CD8-positive, alpha-beta memory T cell (primary cell): ENCODE data around the gene SPANXN2. TPM values are rescaled to one million over a fixed set of nuclear protein-coding genes. Genes with fewer than 3 reads are reported as not detected.

Experiments used
- CTCF ChIA-PET: fragments of 350-600 bp; sonication (Branson Sonifier 250); formaldehyde crosslinking; loops from one replicate; lab custom pipeline; 2021; ENCODE audit warnings: antibody characterized with exemption; lab: Charles Lee
- POLR2A ChIA-PET: fragments of 350-600 bp; sonication (Branson Sonifier 250); formaldehyde crosslinking; loops from one replicate; lab custom pipeline; 2021; ENCODE audit warnings: antibody characterized with exemption; lab: Charles Lee
- DNase-seq, 5 donors: peaks; one replicate each; pipeline versions ENCODE4 v3.0.0 to v3.0.0-alpha.2; 2020 to 2022; ENCODE audit warnings: mixed read lengths in 1 of 5
- H3K27ac ChIP-seq: one replicate; pipeline ENCODE4 v1.7.0; 2013; ENCODE audit warnings: low read depth, mild to moderate bottlenecking, low read length, moderate library complexity
- H3K27me3 ChIP-seq: 2 replicates; pipeline ENCODE4 v1.7.0; 2013; ENCODE audit warnings: low read length, mild to moderate bottlenecking; ENCODE audit not compliant: insufficient read depth, poor library complexity, severe bottlenecking
- H3K36me3 ChIP-seq: 2 replicates; pipeline ENCODE4 v1.7.0; 2013; ENCODE audit warnings: mild to moderate bottlenecking, low read length, moderate library complexity; ENCODE audit not compliant: insufficient read depth
- H3K4me1 ChIP-seq: 2 replicates; pipeline ENCODE4 v1.7.0; 2013; ENCODE audit warnings: mild to moderate bottlenecking, low read length, moderate library complexity; ENCODE audit not compliant: insufficient read depth
- H3K4me3 ChIP-seq: 2 replicates; pipeline ENCODE4 v1.7.0; 2013; ENCODE audit warnings: mild to moderate bottlenecking, low read length
- H3K9me3 ChIP-seq: 2 replicates; pipeline ENCODE4 v1.7.0; 2013; ENCODE audit warnings: mild to moderate bottlenecking, low read length
- H3K27ac Mint-ChIP-seq, 8 donors: one replicate each; pipeline ENCODE4 v1.8.0; 2020 to 2021; ENCODE audit warnings: mixed read lengths in 8 of 8, mild to moderate bottlenecking in 6 of 8, inconsistent platforms in 3 of 8, moderate library complexity in 3 of 8
- H3K27me3 Mint-ChIP-seq, 2 donors: one replicate each; pipeline ENCODE4 v1.8.0; 2020 to 2021; ENCODE audit warnings: mixed read lengths in 2 of 2, mild to moderate bottlenecking in 1 of 2, moderate library complexity in 1 of 2
- H3K36me3 Mint-ChIP-seq, 3 donors: one replicate each; pipeline ENCODE4 v1.8.0; 2020 to 2021; ENCODE audit warnings: mixed read lengths in 3 of 3, inconsistent platforms in 1 of 3, mild to moderate bottlenecking in 1 of 3
- H3K4me1 Mint-ChIP-seq, 3 donors: one replicate each; pipeline ENCODE4 v1.8.0; 2020 to 2021; ENCODE audit warnings: mixed read lengths in 3 of 3, inconsistent platforms in 1 of 3, mild to moderate bottlenecking in 1 of 3
- H3K4me3 Mint-ChIP-seq, 7 donors: one replicate each; pipeline ENCODE4 v1.8.0; 2020 to 2021; ENCODE audit warnings: mixed read lengths in 7 of 7, mild to moderate bottlenecking in 6 of 7, moderate library complexity in 4 of 7, inconsistent platforms in 2 of 7
- H3K9me3 Mint-ChIP-seq, 5 donors: one replicate each; pipeline ENCODE4 v1.8.0; 2020 to 2022; ENCODE audit warnings: mixed read lengths in 5 of 5, mild to moderate bottlenecking in 3 of 5, moderate library complexity in 2 of 5, inconsistent platforms in 1 of 5
- polyA plus RNA-seq: library from polyadenylated mRNA; unstranded; fragments of 300-500 nt; fragmentation: Illumina TruSeq; gene quantifications from one replicate; pipeline ENCODE4 v1.2.3, GENCODE V29; 2021
- total RNA-seq, 2 experiments: library from RNA; stranded (reverse); gene quantifications; one replicate each; pipeline ENCODE4 v1.2.3, GENCODE V29; 2021

The SPANXN2 gene
- total and polyA plus RNA-seq, 3 experiments from 2014 or later = not detected

DNA sequence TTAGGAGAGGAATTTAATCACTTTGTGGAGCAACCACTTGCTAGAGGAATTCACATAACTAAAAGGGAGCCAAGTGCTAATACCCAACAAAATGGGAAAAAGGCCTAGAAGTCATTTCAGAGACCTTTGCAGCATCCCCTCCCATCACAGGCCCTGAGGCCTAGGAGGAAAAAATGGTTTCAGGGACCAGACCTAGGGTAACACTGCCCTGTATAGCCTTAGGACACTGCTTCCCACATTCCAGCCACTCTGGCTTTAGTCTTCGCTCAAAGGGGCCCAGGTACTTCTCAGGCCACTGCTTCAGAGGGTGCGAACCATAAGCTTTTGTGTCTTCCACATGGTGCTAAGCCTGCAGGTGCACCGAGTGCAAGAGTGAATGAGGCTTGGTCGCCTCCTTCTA lies 19.1 kb downstream of the SPANXN2 start:
- CTCF ChIA-PET = no interaction called here
- H3K27ac ChIP-seq = no peak overlapping the region
- no peaks in the 10 kb centered on the region for H3K4me1 Mint-ChIP-seq
- no peak overlapping the region for H3K27ac Mint-ChIP-seq
- no peaks in the 10 kb centered on the region for H3K9me3 ChIP-seq
- no peaks in the 10 kb centered on the region for H3K27me3 ChIP-seq
- POLR2A ChIA-PET = no interaction called here
- no peaks in the 10 kb centered on the region for H3K27me3 Mint-ChIP-seq
- H3K9me3 Mint-ChIP-seq = peaks cover 0 to 8% (median 2%) of the 10 kb centered on the region in 5 donors
- no peak overlapping the region for H3K4me3 Mint-ChIP-seq
- no peaks in the 10 kb centered on the region for H3K4me1 ChIP-seq
- no peak for DNase-seq
- H3K36me3 ChIP-seq = no peaks in the 10 kb centered on the region
- no peaks in the 10 kb centered on the region for H3K36me3 Mint-ChIP-seq
- H3K4me3 ChIP-seq = no peak overlapping the region

DNA sequence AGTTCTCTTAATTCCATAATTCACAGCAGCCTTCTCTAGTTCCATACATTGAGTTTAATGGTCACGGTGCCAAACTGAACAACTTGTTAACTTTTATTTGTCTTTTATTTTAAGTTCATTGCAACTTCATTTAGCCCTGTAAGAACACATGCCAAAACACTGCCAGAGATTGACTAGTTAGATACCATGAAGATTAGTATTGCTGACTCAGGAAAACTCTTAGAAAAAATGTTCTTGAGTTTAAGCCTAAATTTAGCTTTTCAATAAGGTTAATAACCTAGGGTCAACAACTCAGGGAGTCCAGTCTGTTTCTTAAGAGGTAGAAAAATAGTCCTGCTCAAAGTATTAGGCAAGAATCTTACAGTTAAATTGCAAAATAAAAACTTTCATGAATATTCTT lies 25.7 kb downstream of the SPANXN2 start:
- ChIA-PET CTCF (no interaction called here), POLR2A (no interaction called here)
- Histone ChIP-seq H3K4me3 (no peak overlapping the region), H3K36me3 (no peaks in the 10 kb centered on the region), H3K27me3 (no peaks in the 10 kb centered on the region), H3K4me1 (no peaks in the 10 kb centered on the region), H3K27ac (no peak overlapping the region), H3K9me3 (no peaks in the 10 kb centered on the region)
- Mint-ChIP-seq H3K9me3 (peaks cover 0 to 5% (median 0%) of the 10 kb centered on the region in 5 donors), H3K4me1 (no peaks in the 10 kb centered on the region), H3K4me3 (no peak overlapping the region), H3K36me3 (no peaks in the 10 kb centered on the region), H3K27ac (no peak overlapping the region), H3K27me3 (no peaks in the 10 kb centered on the region)
- DNase-seq = no peak

DNA sequence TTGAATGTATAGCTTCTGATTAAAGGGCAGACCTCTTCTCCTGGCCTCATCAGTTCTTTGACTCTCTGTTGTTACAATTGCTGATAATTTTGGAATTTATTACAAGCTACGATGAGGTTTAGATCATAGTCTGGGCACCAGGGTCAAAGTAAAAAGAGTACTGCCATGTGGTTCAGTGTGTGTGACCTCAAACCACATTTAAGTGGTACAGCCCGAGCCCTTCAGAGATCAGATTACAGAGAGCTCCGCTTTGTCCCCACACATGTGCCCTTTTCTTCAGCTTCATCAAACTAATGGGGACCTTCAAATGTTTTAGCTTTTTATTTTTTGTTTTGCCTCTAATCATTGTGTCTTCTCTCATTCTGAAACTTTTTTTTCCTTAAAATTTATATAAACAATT lies 37.1 kb downstream of the SPANXN2 start:
- Histone ChIP-seq H3K9me3 (no peaks in the 10 kb centered on the region), H3K36me3 (no peaks in the 10 kb centered on the region), H3K4me1 (no peaks in the 10 kb centered on the region), H3K4me3 (no peak overlapping the region), H3K27me3 (no peaks in the 10 kb centered on the region), H3K27ac (no peak overlapping the region)
- Mint-ChIP-seq H3K27me3 (no peaks in the 10 kb centered on the region), H3K36me3 (no peaks in the 10 kb centered on the region), H3K4me3 (no peak overlapping the region), H3K4me1 (no peaks in the 10 kb centered on the region), H3K27ac (no peak overlapping the region), H3K9me3 (peaks cover 0 to 8% (median 0%) of the 10 kb centered on the region in 5 donors)
- no peak for DNase-seq
- CTCF ChIA-PET = no interaction called here
- POLR2A ChIA-PET = no interaction called here

DNA sequence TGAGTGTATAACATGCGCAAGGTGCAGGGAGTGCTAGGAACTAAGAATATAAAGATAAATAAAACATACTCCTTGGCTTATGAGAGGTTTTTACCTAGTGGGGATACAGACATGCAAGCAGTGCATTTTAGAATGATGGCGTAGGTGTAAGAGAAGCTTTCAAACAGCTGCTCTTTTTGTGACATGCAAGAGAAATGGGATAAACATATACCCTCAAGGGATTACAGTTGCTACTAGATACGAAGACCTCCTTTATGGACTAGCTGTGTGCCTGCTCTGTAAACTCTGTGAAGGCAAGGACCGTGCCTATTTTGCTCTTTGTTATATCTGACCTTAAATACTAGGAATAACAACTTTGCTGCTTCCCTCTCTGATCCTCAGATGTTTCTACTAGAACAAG lies 45.6 kb downstream of the SPANXN2 start:
- no peak overlapping the region for H3K4me3 Mint-ChIP-seq
- CTCF ChIA-PET = no interaction called here
- H3K27me3 Mint-ChIP-seq = peaks cover 0 to 2% of the 10 kb centered on the region in 2 donors
- no peak for DNase-seq
- H3K27me3 ChIP-seq = no peaks in the 10 kb centered on the region
- no peak overlapping the region for H3K4me3 ChIP-seq
- H3K9me3 ChIP-seq = no peaks in the 10 kb centered on the region
- peaks cover 0 to 5% (median 3%) of the 10 kb centered on the region in 5 donors for H3K9me3 Mint-ChIP-seq
- H3K27ac Mint-ChIP-seq = no peak overlapping the region
- no peaks in the 10 kb centered on the region for H3K4me1 Mint-ChIP-seq
- POLR2A ChIA-PET = no interaction called here
- no peaks in the 10 kb centered on the region for H3K36me3 ChIP-seq
- H3K36me3 Mint-ChIP-seq = no peaks in the 10 kb centered on the region
- H3K4me1 ChIP-seq = no peaks in the 10 kb centered on the region
- H3K27ac ChIP-seq = no peak overlapping the region

DNA sequence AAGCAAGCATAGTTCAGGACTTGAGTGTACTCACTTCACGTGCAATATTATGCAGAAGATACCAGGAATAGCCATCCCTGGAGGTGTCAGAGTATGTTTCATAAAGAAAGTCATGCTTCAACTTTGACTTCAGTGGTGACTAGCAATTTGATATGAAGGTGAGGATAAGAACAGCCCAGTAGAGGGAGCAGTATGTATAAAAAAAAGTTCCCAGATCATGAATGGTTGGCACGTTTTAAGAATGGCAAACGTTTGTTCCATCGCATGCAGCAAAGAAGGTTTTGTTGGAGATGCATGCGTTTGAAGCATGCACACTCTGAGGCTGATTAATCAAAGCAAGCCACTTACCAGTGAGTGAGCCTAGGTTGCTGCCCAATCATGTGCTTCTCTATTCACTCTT lies 51.2 kb downstream of the SPANXN2 start:
- no peaks in the 10 kb centered on the region for H3K36me3 Mint-ChIP-seq
- Histone ChIP-seq H3K4me3 (no peak overlapping the region), H3K4me1 (no peaks in the 10 kb centered on the region), H3K27ac (no peak overlapping the region), H3K9me3 (no peaks in the 10 kb centered on the region), H3K27me3 (no peaks in the 10 kb centered on the region), H3K36me3 (no peaks in the 10 kb centered on the region)
- ChIA-PET CTCF (no interaction called here), POLR2A (no interaction called here)
- no peaks in the 10 kb centered on the region for H3K4me1 Mint-ChIP-seq
- peaks cover 0 to 1% of the 10 kb centered on the region in 2 donors for H3K27me3 Mint-ChIP-seq
- DNase-seq = no peak
- peaks cover 0 to 3% (median 2%) of the 10 kb centered on the region in 5 donors for H3K9me3 Mint-ChIP-seq
- H3K27ac Mint-ChIP-seq = no peak overlapping the region
- no peak overlapping the region for H3K4me3 Mint-ChIP-seq

DNA sequence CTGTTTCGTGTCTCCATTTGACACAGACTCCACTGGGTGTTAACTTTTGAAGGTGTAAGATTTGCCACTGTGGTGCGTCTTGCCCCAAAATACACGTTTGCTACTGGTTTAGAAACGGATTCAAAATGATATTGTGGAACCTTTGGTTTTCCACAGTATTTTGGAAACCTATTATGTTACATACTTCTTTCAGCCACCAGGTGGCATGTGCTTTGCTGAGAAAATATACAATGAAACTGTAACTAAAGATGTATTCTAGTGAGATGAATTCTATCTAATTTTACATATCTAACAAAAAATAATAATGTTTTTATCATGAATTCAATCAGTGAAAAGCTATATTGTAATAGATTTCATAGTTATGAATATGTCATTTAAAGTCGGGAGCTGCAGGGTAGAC lies 56.2 kb downstream of the SPANXN2 start:
- no peaks in the 10 kb centered on the region for H3K27me3 ChIP-seq
- no peak for DNase-seq
- CTCF ChIA-PET = no interaction called here
- H3K4me1 Mint-ChIP-seq = no peaks in the 10 kb centered on the region
- H3K36me3 ChIP-seq = no peaks in the 10 kb centered on the region
- H3K27ac Mint-ChIP-seq = no peak overlapping the region
- no peaks in the 10 kb centered on the region for H3K4me1 ChIP-seq
- no peaks in the 10 kb centered on the region for H3K9me3 ChIP-seq
- H3K9me3 Mint-ChIP-seq = peaks cover 0 to 3% (median 0%) of the 10 kb centered on the region in 5 donors
- H3K27me3 Mint-ChIP-seq = no peaks in the 10 kb centered on the region
- H3K36me3 Mint-ChIP-seq = no peaks in the 10 kb centered on the region
- no peak overlapping the region for H3K27ac ChIP-seq
- H3K4me3 Mint-ChIP-seq = no peak overlapping the region
- POLR2A ChIA-PET = no interaction called here
- no peak overlapping the region for H3K4me3 ChIP-seq

DNA sequence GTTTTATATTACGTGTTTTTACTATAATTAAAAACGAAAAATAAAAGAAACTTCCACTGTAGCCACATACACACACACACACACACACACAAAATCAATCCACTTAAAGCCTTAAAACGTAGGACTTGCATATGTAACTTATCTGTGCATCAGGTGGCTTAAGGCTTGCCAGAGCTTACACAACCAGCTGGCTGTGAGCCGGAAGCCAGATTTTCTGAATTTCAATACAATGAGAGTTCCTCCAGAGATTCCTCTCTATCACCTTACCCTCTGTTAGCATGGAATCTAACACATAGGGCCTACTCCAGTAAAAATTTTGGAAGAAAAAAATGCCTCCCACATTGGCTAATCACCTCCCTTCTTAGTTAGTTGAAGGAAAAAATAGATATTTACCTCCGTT lies 56.8 kb downstream of the SPANXN2 start:
- no peaks in the 10 kb centered on the region for H3K27me3 Mint-ChIP-seq
- CTCF ChIA-PET = no interaction called here

More for the DNA sequence above, 56.8 kb downstream of the SPANXN2 start:
- H3K36me3 ChIP-seq = no peaks in the 10 kb centered on the region
- H3K4me3 ChIP-seq = no peak overlapping the region
- POLR2A ChIA-PET = no interaction called here
- no peaks in the 10 kb centered on the region for H3K4me1 ChIP-seq
- Mint-ChIP-seq H3K4me1 (no peaks in the 10 kb centered on the region), H3K4me3 (no peak overlapping the region), H3K9me3 (peaks cover 0 to 3% (median 0%) of the 10 kb centered on the region in 5 donors), H3K36me3 (no peaks in the 10 kb centered on the region), H3K27ac (no peak overlapping the region)
- H3K27me3 ChIP-seq = no peaks in the 10 kb centered on the region
- H3K9me3 ChIP-seq = no peaks in the 10 kb centered on the region
- DNase-seq = no peak
- H3K27ac ChIP-seq = no peak overlapping the region
